ENCODE data around the gene ZGRF1.

GRCh38 chr4:112668131-112668530 is 31.4 kb upstream of the ZGRF1 start:
- no peak for TF ChIP-seq EZH2 (IDR thresholded peaks at IDR 0.05; ENCODE audit: borderline replicate concordance, low read length)
- no peak for TF ChIP-seq CTCF (conservative IDR thresholded peaks at IDR 0.05 in 1 of 2, IDR thresholded peaks at IDR 0.05 in 1 of 2; ENCODE audit: extremely low read depth in 1 of 2, insufficient read depth in 1 of 2, low read depth in 1 of 2, low read length in 2 of 2)

Data from mammary epithelial cell (primary cell).